Measurements from ENCODE around the gene SGCA.

Gene SGCA

GRCh38 chr17:50165867-50166517 lies at the start of gene SGCA:
Gene SGCA (plus strand): TSS chr17:50166005. CDS start chr17:50166041, 36 bp downstream.
- DNase-seq (ENCODE audit: low spot score): no peak

GRCh38 chr17:50117202-50118051 lies 48.4 kb upstream of the SGCA start:
- DNase-seq (ENCODE audit: low spot score): peak; percentile 79

GRCh38 chr17:50118076-50118827 lies 47.6 kb upstream of the SGCA start:
- DNase-seq (ENCODE audit: low spot score): no peak

GRCh38 chr17:50118828-50119218 lies 47.0 kb upstream of the SGCA start:
- DNase-seq (ENCODE audit: low spot score): no peak

- DNase-seq (ENCODE audit: low spot score): no peak
Measured at GRCh38 chr17:50120475-50121253, 45.1 kb upstream of the SGCA start.

GRCh38 chr17:50122945-50123344 lies 42.9 kb upstream of the SGCA start:
- no peak for DNase-seq (ENCODE audit: low spot score)

- no peak for DNase-seq (ENCODE audit: low spot score)
Measured at GRCh38 chr17:50123649-50124349, 42.0 kb upstream of the SGCA start.

- DNase-seq (ENCODE audit: low spot score): no peak
Measured at GRCh38 chr17:50125420-50125997, 40.3 kb upstream of the SGCA start.

GRCh38 chr17:50127697-50128361 lies 38.0 kb upstream of the SGCA start:
- DNase-seq (ENCODE audit: low spot score): no peak

- no peak for DNase-seq (ENCODE audit: low spot score)
Measured at GRCh38 chr17:50128441-50129352, 37.1 kb upstream of the SGCA start.

GRCh38 chr17:50129353-50129727 lies 36.5 kb upstream of the SGCA start:
- no peak for DNase-seq (ENCODE audit: low spot score)

GRCh38 chr17:50129728-50130558 lies 35.9 kb upstream of the SGCA start, which contains the start of gene SAMD14:
Gene SAMD14 (minus strand): TSS chr17:50130160. CDS start chr17:50124959, 5,201 bp downstream.
- peak; percentile 75 for DNase-seq (ENCODE audit: low spot score)

- DNase-seq (ENCODE audit: low spot score): no peak
Measured at GRCh38 chr17:50130559-50131305, 35.1 kb upstream of the SGCA start.

GRCh38 chr17:50132104-50132794 lies 33.6 kb upstream of the SGCA start:
- DNase-seq (ENCODE audit: low spot score): no peak

GRCh38 chr17:50133028-50133768 lies 32.6 kb upstream of the SGCA start:
- DNase-seq (ENCODE audit: low spot score): no peak

- no peak for DNase-seq (ENCODE audit: low spot score)
Measured at GRCh38 chr17:50133769-50134099, 32.1 kb upstream of the SGCA start.
